Measurements from ENCODE around the gene MIA2.

The MIA2 gene

DNA sequence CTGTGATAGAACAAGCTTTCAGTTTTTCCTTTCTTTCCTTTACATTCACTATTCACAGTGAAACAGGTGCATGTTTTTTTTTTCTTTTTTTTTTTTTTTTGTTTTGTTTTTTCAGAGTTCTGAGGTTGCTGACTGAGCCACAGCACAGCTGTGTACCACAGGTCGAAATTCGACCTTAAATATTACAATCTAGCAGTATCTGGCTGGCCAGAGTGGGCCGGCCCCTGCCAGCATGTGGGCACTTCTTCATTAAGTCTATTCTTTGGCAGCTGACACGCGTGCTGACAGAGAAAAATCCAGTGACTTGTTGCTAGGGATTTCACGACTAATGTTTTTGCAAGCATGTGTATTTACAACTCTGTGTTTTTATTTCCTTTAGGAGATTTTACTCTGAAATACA lies 164.7 kb downstream of the MIA2 start:
- no peak for DNase-seq

DNA sequence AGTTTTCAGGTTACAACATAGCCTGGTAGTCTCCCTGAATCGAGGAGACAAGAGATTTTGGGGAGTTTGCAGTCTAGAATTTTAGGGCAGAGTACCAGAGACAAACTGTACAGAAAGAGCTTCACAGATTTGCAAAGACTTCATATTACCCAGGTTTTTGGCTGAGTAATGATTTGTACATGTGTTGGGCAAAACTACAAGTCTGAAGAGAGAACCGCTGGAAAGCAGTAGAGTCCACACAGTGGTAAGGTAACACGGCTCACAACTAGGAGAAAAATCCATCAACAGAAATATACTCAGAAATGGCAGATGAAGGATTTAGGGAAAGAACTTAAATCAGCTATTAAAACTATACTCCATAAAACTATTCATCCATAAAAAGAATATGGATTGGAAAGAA lies 172.8 kb downstream of the MIA2 start:
- DNase-seq = no peak

DNA sequence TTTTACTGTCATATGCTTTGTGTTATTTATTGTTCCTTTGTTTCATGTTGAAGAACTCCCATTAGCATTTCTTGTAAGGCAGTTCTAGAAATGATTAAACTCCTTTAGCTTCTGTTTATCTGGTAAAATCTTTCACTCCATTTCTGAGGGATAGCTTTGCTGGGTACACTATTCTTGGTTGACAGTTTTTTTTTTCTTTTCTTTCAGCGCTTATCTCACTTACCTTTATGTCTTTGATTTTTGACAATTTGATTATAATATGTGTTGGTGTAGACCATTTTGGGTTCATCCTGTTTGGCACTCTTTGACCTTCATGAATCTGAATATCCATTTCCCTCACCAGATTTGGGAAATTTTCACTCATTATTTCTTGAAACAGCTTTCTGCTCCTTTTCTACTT lies 182.4 kb downstream of the MIA2 start:
- DNase-seq = no peak

DNA sequence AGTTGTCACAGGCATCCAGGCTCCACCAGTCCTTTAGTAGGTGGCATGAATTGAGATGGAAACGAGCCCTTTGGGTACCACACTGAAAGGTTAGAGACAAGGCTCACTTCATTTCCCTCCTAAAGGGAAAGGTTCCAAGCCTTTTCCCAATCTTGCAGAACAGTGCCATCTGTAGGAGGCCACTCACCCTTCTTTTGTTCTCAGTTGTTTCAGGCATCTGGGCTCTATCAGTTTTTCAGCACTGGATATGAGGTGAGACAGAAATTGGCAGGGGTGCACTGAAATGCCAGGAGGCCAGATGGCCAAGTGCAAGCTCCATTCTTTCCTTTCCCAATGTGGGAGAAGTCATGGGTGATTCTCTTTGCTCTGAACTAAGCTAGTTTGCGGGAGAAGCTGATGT lies 183.3 kb downstream of the MIA2 start:
- DNase-seq = no peak

DNA sequence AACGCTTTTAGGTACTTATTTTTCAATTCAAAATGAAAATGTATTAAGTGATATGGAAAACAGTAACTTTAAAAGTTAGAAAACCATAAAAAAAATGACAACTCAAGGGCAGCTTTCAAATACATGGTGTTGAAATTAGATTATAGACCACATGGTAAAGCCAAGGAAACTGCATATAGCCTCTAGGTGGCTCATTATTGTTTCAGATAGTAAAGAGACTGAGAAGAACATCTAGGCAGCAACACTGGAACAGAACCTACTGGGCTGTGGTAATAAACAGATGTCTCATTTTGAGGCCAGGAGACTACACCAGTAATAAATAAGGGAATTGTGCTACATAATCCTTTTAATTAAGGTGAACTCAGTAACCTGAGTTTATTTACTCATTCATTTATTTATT lies 185.6 kb downstream of the MIA2 start:
- no peak for DNase-seq

DNA sequence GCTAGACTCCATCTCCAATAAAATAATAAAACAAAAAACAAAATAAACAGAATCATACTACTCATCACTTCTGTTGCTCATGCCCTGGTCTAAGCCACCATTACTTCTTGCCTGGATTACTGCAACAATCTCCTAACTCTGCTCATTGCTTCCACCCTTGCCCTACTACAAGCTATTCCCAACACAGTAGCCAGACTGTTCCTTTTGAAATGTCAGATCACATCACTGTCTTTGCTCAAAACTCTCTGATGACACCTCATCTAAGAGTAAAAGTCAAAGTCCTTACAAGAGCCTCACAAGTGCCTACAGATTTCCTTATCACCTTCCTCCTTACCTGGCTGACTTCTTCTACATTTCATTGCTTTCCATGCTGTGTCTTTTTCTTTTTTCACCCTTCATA lies 188.5 kb downstream of the MIA2 start:
- DNase-seq = no peak

DNA sequence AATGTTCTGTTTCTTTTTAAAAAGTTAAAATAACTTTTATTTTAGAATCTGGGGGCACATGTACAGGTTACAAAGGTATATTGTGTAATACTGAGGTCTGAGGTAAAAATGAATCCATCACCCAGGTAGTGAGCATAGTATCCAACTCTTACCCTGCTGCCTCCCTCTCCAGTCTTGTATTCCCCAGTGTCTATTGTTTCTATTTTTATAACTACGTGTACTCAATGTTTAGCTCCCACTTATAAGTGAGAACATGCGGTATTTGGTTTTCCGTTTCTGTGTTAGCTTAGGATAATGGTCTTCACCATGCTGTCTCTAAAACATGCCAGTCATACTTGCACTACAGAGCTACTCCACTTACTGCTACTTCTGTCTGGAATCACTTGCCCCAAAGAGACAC lies 190.1 kb downstream of the MIA2 start:
- DNase-seq = no peak

DNA sequence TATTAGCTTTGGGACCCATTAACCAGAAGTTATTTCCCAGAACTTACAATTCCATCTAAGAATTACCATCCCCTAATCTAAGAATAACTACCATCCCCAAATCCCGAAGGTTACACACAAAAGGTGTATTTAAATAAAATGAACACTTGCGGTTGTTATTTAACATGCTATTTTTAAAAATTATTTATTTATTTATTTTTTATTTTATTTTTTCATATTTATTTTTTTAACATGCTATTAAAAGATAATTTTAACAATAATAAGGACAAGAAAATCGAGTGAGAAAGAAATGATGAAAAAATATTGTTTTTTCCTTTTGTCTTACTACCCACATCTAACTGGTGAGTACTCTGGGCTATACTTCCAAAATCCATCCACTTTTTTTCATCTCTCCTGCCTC lies 192.2 kb downstream of the MIA2 start:
- DNase-seq = no peak

DNA sequence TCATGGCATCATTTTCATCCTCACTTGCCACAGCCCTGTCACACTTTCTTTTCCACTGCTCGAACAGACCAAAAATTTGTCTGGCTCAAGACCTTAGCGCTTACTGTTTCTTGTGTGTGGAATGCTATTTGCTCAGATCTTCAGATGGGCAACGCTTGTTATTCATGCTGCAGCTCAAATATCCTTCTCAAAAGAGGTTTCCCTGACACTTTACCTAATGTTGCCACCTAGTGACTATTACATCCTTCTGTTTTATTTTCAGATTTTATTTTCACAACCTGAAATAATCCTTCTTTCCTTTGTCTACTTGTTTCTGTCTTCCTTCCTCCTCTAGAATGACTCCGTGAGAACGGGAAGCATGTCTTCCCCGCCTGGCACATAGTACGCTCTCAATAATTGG lies 192.9 kb downstream of the MIA2 start:
- no peak for DNase-seq

DNA sequence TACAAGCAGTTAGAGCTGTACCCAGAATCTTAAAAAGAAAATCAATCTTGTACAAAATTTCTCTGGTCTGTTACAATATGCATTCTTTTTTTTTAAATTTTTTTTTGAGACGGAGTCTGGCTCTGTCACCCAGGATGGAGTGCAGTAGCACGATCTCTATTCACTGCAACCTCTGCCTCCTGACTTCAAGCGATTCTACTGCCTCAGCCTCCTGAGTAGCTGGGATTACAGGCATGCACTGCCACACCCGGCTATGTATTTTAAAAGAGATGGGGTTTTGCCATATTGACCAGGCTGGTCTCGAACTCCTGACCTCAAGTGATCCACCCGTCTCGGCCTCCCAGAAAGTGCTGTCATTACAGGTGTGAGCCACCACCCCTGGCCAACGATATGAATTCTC lies 194.4 kb downstream of the MIA2 start:
- DNase-seq = no peak

DNA sequence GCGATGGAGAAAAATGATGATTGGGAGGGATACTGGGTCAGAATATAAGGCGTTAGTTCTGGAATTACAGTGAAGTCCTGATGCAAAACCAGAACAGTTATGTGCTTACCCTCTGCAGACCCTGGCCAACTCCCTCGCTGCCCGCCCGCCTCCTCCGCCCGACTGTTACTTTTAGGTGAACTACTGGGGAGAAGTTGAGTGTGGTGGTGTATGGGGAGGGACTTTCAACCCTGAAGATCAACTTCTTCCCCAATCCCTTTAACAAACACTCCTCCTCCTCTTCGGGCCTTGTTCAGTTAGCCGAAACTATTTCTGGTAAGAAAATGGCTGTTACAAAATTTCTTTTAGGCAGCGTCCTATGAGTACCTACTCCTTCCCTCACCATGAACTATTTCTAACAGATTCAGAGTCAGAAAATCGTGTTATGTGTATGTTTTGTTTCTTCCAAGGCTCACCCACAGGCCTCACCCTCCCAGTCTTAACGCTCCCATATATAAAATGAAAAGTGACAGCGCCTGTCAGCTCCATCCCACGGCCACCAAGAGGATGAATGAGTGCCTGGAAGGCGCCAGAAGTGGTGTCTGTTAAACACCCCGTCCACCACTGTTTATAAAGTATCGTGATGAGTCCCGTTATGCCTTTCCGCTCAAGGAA lies 197.2 kb downstream of the MIA2 start:
- DNase-seq = no peak

DNA sequence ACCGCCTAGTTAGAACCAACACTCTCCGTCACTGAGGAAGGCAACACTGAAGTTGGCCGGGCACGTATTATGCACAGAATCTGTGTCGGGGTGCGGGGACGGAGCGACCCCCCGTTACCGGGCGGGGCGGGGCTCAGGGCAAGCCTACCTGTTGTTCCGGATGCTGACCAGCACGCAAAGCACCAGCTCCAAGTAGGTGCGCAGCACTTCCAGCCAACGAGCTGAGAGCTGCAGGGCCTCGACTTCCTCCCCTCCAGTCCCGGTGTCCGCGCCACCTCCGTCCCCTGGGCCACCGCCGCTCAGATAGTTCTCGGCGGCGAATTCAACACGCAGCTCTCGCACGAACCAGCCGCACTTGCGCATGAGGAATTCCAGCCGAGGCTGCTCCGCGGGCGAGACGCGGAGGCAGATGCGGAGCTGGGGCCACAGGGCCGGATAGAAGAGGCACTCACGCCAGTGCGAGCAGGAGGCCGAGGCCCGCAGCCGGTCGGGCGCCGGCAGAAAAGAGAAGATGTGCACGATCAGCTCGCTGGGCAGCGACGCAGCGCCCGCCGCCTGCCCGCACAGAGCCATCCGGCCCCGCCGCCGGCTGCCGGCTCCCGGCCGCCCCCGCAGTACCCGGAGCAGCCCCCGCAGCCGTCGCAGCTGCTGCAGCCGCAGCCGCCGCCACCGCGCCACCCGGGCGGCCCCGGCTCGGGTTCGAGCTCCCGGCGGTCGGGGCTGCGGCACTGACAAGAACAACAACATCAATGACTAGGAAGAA lies 197.9 kb downstream of the MIA2 start:
- DNase-seq = peak; percentile 22 to 32

DNA sequence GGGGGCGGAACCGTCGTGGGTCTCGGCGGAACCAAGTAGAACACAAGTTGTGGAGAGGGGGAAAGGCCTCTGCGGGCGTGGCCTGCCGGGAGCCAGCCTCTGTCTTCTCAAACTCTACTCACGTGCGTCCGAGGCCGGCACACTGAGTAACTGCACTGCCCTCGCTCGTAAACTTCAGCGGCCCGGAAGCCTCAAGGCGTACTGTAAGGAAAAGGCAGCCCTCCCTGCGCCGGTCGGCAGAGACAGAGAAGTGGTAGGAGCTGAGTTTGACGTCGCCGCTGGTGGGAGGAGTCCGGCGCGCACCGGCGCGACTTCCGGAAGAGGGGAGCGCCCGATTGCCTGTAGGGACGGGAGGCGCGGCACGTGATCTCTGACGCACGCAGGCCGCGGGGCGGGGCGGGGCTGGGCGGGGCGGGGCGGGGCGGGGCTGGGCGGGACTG lies 198.5 kb downstream of the MIA2 start, which contains the start of gene FBXO33:
TSS of gene FBXO33 (minus strand) at position 255 of the 440 bp plus-strand sequence. CDS start 271 bp downstream, outside the sequence.
- DNase-seq = peak; percentile 95 to 96

DNA sequence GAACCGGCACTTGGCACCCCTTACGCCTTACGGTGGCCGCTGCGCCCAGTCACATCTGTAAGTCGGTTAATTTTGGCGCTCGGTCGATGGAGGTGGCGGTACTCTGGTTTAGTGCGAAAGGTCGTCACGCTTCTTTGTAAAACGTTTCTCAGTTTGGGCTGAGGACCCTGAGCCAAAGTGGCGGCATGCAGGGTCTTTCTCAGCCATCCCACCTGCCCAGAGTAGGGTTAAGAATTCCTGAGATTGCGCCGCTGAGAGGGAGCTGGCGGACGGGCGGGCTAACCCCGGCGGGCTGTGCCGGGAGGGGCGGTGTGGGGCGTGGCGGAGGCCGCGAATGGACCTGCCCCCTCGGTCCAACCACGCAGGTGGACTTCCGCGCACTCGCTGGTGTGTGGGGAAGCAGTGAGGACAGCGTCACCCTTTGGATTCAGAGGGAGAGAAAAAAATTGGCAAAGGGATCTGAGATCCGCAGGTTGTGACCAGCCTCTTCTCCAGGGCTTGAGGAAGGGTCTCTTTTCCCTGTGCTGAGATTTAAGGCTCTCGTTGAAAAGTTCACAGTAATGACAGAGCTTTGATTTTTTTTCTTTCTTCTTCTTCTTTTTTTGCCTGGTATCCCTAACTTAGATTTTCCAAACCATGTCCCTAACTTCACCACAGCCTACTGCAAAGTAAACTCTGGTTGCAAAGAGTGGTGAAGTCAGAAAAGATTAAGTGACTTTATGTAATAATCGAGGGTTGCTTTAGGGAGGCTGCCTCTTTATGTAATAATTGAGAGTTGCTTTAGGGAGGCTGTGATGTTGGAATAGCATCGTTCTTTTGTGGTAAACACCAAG lies 199.1 kb downstream of the MIA2 start:
- peak; percentile 55 to 73 for DNase-seq

DNA sequence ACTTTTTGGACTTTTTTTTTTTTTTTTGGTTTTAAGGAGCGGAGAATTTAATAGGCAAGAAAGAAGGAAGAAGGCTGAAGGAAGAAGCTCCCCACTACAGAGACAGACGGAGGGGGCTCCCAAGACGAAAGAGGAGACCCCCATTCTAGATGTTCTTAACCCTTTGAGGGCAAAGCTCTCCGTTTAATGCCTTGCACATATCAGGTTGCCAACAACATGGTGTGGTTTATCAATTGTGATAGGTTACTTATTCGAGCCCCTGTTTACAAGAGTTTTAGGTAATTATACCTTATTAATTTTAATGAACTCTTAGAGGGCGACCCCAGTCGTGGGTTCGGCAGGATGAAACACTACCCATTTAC lies 199.7 kb downstream of the MIA2 start:
- DNase-seq = no peak

DNA sequence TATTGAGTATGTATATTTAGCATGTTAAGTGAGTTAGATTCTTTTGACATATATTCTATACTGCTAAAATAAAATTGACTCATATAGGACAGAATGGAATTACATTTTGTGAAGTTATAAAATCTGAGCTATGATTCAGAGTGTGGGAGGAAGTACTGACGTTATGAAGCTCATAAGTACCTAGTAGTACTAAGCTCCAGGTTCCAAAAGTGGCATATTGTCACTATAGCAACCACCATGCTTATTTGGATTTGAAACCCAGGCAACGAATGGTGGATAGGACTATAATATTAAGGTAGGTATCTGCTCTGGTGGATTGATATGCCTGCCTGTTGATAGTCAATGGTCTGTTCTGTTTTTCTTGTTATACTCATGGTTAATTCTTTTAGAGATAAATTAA lies 200.7 kb downstream of the MIA2 start:
- DNase-seq = no peak

DNA sequence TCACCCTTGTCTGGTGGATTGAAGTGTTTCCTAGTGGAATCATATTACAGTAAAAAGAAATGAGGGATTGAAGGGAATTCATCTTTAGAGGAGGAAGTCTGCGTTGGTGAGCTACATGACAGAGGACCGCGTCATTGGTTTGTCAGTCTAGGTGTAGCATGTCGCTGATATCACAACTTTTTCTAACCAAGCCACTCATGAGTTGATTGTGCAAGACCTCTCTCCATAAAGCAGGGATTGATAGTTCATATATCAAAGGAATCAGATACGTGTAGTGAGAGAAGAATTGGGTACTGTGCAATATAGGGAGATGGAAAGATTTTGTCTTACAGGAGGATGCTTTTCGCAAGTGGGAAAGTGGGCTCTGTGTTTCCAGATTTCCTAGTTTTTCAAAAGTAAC lies 201.5 kb downstream of the MIA2 start:
- DNase-seq = no peak
